Testis (tissue), 2 donors: ENCODE results near the gene CDX2.

Experiments
- CTCF ChIP-seq, 3 experiments: fragments of 450-650 bp in 2 of 3; fragments of 200-600 bp in 1 of 3; sonication (generic) in 1 of 3; IDR thresholded peaks; one replicate each; pipeline ENCODE4 v1.5.1; 2016 to 2019; ENCODE audit warnings: antibody characterized with exemption in 3 of 3, mild to moderate bottlenecking in 2 of 3, moderate library complexity in 1 of 3
- POLR2A ChIP-seq: fragments of 450-650 bp; IDR thresholded peaks from one replicate; pipeline ENCODE4 v1.6.1; 2017; ENCODE audit warnings: antibody characterized with exemption, mild to moderate bottlenecking, moderate library complexity

GRCh38 chr13:27966641-27967202 lies 2.4 kb downstream of the CDX2 start:
- TF ChIP-seq POLR2A (no peak), CTCF (IDR thresholded peaks at IDR 0.05) (no peak)
